Nasal cavity respiratory epithelium epithelial cell of viscerocranial mucosa (primary cell): ENCODE measurements around the gene NUBP1. TPM values are rescaled to one million over a fixed set of nuclear protein-coding genes. Genes with fewer than 3 reads are reported as not detected.

Experiments
- total RNA-seq: library from RNA; depleted of rRNA; stranded (reverse); fragments of >200 nt; gene quantifications from 2 replicates; pipeline ENCODE4 v1.2.3, GENCODE V29; 2014

NUBP1 gene
- total RNA-seq, result 12.9 and 14.0 TPM in 2 replicates

GRCh38 chr16:10743610-10744369 is at the start of gene NUBP1:
Gene NUBP1 (plus strand): TSS chr16:10743842. CDS start chr16:10743864, 22 bp downstream.

GRCh38 chr16:10694830-10695229 is 48.8 kb upstream of the NUBP1 start, which contains the start of gene TEKT5:
Gene TEKT5 (minus strand): TSS chr16:10694930. CDS start chr16:10694873, 57 bp downstream.

GRCh38 chr16:10817963-10818941 is 74.6 kb downstream of the NUBP1 start, which contains the start of gene TVP23A:
Gene TVP23A (minus strand): TSS chr16:10818794. CDS start chr16:10818493, 301 bp downstream.

Other genes with a start within 250 kb of the NUBP1 start
- gene EMP2, start 163.2 kb upstream of the NUBP1 start, total RNA-seq, result 13.0 and 33.9 TPM in 2 replicates
- 0.14 and 0.34 TPM in 2 replicates for gene TEKT5, start 48.9 kb upstream of the NUBP1 start, total RNA-seq
- not detected in 2 replicates for gene TVP23A, start 75.0 kb downstream of the NUBP1 start, total RNA-seq
- gene CIITA, start 133.4 kb downstream of the NUBP1 start, total RNA-seq, result under 0.01 and 0.64 TPM in 2 replicates
- 39.6 and 50.3 TPM in 2 replicates for gene DEXI, start 198.6 kb downstream of the NUBP1 start, total RNA-seq
- gene CLEC16A, start 200.7 kb downstream of the NUBP1 start, total RNA-seq, result 13.3 and 25.6 TPM in 2 replicates